GM12874 (cell line): ENCODE data around the gene SLC17A7.

Experiments
- TF ChIP-seq, protein P1 (sequence below): IDR thresholded peaks from 2 replicates; pipeline ENCODE4 v1.5.1; 2011; ENCODE audit warnings: low read depth, mild to moderate bottlenecking, control low read depth, low read length, moderate library complexity; ENCODE audit not compliant: insufficient read depth

SLC17A7 gene

DNA sequence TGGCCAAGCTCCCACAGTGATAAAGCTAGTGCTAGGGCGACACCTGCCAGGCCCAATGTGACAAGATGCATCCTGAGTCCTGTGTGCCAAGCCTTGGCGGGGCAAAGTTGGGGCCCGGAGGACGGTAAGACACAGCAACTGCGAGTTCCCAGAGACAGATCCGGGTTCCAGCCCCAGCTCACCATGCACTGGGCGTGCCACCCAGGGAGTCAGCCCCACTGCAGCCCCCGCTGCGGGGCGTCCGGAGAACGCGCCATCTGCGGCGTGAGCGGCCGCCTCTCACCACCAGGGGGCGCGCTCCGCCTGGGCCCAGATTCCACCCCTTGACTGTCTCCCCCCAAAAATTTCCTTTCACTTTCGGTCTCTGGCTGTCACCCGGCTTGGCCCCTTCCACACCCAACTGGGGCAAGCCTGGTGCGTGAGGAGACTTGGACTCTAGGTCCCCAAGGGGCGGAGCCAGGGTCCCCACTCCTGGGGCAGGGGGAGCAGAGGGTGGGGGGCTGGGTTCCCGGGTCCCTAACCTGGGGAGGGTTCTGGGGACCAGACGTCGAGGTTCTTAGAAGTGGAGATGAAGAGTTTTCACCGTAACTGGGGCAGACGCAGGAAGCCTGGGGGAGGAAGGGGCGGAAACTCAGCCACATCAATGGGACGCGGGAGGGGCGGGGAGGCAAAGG, 32.7 kb upstream of the SLC17A7 start, which contains the start of gene FLT3LG:
Gene FLT3LG (plus strand): TSS at position 348 of the 674 bp plus-strand sequence. CDS start 425 bp downstream, outside the sequence.
- TF ChIP-seq, protein P1, sequence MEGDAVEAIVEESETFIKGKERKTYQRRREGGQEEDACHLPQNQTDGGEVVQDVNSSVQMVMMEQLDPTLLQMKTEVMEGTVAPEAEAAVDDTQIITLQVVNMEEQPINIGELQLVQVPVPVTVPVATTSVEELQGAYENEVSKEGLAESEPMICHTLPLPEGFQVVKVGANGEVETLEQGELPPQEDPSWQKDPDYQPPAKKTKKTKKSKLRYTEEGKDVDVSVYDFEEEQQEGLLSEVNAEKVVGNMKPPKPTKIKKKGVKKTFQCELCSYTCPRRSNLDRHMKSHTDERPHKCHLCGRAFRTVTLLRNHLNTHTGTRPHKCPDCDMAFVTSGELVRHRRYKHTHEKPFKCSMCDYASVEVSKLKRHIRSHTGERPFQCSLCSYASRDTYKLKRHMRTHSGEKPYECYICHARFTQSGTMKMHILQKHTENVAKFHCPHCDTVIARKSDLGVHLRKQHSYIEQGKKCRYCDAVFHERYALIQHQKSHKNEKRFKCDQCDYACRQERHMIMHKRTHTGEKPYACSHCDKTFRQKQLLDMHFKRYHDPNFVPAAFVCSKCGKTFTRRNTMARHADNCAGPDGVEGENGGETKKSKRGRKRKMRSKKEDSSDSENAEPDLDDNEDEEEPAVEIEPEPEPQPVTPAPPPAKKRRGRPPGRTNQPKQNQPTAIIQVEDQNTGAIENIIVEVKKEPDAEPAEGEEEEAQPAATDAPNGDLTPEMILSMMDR: peak; percentile 99

DNA sequence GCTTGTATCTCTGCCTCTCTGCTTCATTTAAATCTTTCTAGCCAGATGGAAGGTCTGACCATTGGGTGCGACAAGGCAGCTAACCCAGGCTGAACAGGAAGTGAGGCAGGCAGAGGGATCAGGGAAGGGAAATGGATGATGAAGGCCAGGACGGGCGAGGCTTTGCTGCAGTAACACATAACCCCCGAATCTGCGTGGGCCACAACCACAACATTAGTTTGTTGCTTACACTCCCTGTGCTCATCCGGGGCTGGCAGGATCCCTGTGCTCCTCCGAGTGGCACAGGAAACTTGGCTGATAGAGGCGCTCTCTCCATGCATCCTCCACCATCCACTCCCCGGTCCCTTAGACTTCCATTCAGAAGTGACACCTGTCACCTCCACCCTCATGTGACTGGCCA, 31.6 kb upstream of the SLC17A7 start:
- TF ChIP-seq, protein P1: no peak

DNA sequence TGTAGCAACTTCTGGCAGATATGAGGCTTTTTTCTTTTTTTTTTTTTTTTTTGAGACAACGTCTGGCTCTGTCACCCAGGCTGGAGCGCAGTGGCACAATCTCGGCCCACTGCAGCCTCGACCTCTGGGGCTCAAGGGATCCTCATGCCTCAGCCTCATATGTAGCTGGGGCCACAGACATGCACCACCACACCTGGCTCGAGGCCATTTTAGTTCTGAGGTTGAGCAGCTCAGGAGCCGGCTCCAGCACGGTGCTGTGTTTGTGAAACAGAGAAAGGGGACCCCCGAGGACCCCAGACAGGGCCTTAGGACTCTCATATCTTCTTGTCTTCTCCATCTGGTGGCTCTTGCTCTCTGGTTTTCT, 29.3 kb upstream of the SLC17A7 start:
- TF ChIP-seq, protein P1: no peak

DNA sequence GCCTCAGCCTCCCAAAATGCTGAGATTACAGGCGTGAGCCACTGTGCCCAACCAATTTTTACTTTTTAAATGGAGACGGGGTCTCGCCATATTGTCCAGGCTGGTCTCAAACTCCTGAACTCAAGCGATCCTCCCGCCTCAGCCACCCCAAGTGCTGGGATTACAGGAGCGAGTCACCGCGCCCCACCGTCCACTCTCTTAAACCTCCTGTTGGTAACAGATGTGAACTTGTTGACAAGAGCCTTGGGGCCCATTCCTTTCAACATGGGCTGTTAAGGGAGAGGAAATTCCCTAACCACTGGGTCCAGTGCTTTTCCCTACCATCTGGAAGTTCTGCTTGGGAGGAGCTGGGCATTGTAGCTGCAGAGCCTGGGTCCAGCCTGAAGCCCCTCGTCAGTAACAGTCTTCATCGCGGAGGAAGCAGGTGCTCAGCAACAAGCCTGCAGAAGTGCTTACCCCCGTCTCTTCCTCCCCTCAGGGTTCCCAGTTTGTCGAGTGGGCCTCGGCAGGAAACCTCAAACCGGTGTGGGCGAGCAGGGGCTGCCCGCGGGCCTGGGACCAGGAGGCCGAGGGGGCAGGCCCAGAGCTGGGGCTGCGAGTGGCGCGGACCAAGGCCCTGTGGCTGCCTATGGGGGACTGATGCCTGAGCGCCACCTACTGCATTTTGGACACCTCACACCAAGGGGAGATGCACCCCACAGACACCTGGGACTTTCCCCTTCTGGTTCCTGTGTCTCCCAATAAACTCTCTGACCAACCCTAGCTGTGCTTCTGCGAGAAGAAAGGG, 28.7 kb upstream of the SLC17A7 start:
- TF ChIP-seq, protein P1: peak; percentile 87

DNA sequence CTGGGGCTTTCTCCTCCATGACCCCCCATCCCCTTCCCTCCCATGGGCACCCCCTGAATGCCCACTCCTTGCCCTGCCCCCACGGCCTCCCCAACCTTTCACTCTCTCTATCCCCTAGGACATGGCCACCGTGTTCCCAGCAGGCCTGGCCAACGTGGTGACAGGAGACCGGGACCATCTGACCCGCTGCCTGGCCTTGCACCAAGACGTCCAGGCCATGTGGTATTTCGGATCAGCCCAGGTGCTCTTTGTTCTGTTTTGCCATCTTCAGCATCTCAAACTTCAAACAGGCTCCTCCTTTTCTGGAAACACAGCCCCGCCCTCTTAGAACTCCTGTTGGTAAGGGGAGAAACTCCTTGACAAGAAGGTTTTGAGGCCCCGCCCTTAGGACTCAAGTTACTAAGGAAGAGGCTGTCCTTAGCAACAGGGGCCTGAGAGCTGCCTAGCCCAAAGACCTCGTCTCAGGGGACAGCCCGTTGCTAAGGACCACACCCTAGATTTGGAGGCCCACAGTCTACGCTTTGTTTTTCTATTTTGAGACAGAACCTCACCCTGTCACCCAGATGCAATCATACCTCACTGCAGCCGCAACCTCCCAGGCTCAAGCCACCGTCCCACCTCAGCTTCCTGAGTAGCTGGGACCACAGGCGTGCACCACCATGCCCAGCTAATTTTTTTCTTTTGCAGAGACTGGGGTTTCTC, 27.6 kb upstream of the SLC17A7 start:
- TF ChIP-seq, protein P1: no peak

DNA sequence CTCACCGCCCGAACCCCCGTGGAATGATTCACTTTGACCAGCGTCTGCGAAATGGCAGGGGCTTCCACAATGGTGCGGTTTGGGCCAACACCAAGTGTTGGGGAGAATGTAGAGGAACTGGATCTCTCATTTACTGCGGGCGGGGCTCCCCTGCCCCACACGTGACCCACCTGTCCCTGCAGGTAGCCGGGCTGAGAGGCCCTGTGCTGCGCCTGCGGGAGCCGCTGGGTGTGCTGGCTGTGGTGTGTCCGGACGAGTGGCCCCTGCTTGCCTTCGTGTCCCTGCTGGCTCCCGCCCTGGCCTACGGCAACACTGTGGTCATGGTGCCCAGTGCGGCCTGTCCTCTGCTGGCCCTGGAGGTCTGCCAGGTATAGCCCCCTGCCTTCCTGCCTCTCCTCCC, 26.9 kb upstream of the SLC17A7 start:
- TF ChIP-seq, protein P1: no peak

DNA sequence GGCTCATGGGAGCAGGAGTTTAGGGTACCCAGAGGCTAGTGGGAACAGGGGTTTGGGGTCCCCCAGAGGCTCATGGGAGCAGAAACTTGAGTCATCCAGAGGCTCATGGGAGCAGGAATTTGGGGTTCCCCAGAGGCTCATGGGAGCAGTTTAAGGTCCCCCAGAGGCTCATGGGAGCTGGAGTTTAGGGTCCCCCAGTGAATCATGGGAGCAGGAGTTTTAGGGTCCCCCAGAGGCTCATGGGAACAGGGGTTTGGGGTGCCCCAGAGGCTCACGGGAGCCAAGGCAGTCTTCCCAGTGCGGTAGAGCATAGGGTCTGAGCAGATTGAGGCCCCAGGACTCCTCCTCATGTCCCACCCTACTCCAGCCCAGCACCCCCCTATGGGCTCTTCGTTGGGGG, 24.0 kb upstream of the SLC17A7 start:
- TF ChIP-seq, protein P1: no peak
